ENCODE measurements around the gene MCTP2.

GRCh38 chr15:94457661-94458060 is 226.3 kb downstream of the MCTP2 start:
- TF ChIP-seq CTCF (IDR thresholded peaks at IDR 0.05), result no peak
- TF ChIP-seq POLR2A (IDR thresholded peaks at IDR 0.05), result no peak
- TF ChIP-seq EP300 (IDR thresholded peaks at IDR 0.05), result no peak
